A549 (cell line): ENCODE data around the gene PKN1. TPM values are rescaled to one million over a fixed set of nuclear protein-coding genes. Genes with fewer than 3 reads are reported as not detected.

Experiments used
- ATAC-seq, 2 experiments: fragments of 200-7000 bp in 1 of 2; fragments of >200 bp in 1 of 2; cut with Nextera tagmentation in 1 of 2; cut with Tn5 transposase in 1 of 2; 3 replicates each; pipeline versions ENCODE4 v1.8.0 to v1.9.1; 2018 to 2020; ENCODE audit warnings: mild to moderate bottlenecking in 1 of 2, moderate library complexity in 1 of 2
- CTCF ChIA-PET: fragments of 300-600 bp; sonication (Branson Sonifier 250); formaldehyde crosslinking; extraction: SDS; loops from one replicate; lab custom pipeline; 2021; ENCODE audit warnings: antibody characterized with exemption, inconsistent platforms; lab: Yijun Ruan, JAX
- POLR2A ChIA-PET: fragments of 350-600 bp; formaldehyde crosslinking; extraction: SDS; loops from one replicate; lab custom pipeline; 2021; ENCODE audit warnings: antibody characterized with exemption, inconsistent platforms; lab: Yijun Ruan, JAX
- DNase-seq, 2 experiments: peaks; one replicate each; pipeline versions ENCODE4 v3.0.0 to v3.0.0-alpha.2; 2011 to 2016; ENCODE audit warnings: low read depth in 1 of 2, low spot score in 1 of 2
- FAIRE-seq: peaks from 2 replicates; lab custom pipeline; 2011; peaks lifted over from hg19 to GRCh38; lab: Jason Lieb, UNC
- H3K27ac ChIP-seq, 2 experiments: fragments of >200 bp; sonication (Bioruptor Twin); formaldehyde crosslinking; 3 replicates each; pipeline ENCODE4 v1.5.1; 2016 to 2017
- H3K4me1 ChIP-seq: fragments of >200 bp; sonication (Bioruptor Twin); formaldehyde crosslinking; 3 replicates; pipeline ENCODE4 v1.6.1; 2016
- H3K4me2 ChIP-seq: fragments of >200 bp; sonication (Bioruptor Twin); formaldehyde crosslinking; 3 replicates; pipeline ENCODE4 v1.6.1; 2016
- H3K4me3 ChIP-seq: fragments of >200 bp; sonication (Bioruptor Twin); formaldehyde crosslinking; 3 replicates; pipeline ENCODE4 v1.5.1; 2016
- H3K9me3 ChIP-seq: fragments of >200 bp; sonication (Bioruptor Twin); formaldehyde crosslinking; 3 replicates; pipeline ENCODE4 v1.6.1; 2016
- ATOH8 ChIP-seq: fragments of 250-450 bp; sonication (Bioruptor Pico); IDR thresholded peaks from 2 replicates; pipeline ENCODE4 v1.5.0; 2020; ENCODE audit warnings: low read depth, mild to moderate bottlenecking, moderate library complexity
- CTCF ChIP-seq: fragments of >200 bp; sonication (Bioruptor Twin); formaldehyde crosslinking; IDR thresholded peaks from 3 replicates; pipeline ENCODE4 v1.5.1; 2016
- EP300 ChIP-seq, 2 experiments: fragments of >200 bp; sonication (Bioruptor Twin); formaldehyde crosslinking; IDR thresholded peaks; 2 replicates in 1 of 2; 3 replicates in 1 of 2; pipeline ENCODE4 v1.6.1; 2016 to 2017
- ESRRA ChIP-seq: fragments of 150-350 bp; IDR thresholded peaks from 2 replicates; pipeline ENCODE4 v1.6.1; 2014; ENCODE audit warnings: mild to moderate bottlenecking, low read length, borderline replicate concordance
- FOSL2 ChIP-seq, 2 experiments: fragments of 450-650 bp in 1 of 2; fragments of >200 bp in 1 of 2; sonication (Bioruptor Twin) in 1 of 2; formaldehyde crosslinking; IDR thresholded peaks; 2 replicates each; pipeline versions ENCODE4 v1.5.0 to v1.6.1; 2016 to 2020; ENCODE audit warnings: mild to moderate bottlenecking in 1 of 2, moderate library complexity in 1 of 2
- FOXS1 ChIP-seq: fragments of 250-450 bp; sonication (Bioruptor Pico); IDR thresholded peaks from 2 replicates; pipeline ENCODE4 v1.5.0; 2020; ENCODE audit warnings: mild to moderate bottlenecking, moderate library complexity
- HES2 ChIP-seq: fragments of >200 bp; sonication (Bioruptor Twin); formaldehyde crosslinking; IDR thresholded peaks from 2 replicates; pipeline ENCODE4 v1.6.1; 2016
- HEYL ChIP-seq: fragments of 250-450 bp; sonication (Bioruptor Pico); IDR thresholded peaks from 2 replicates; pipeline ENCODE4 v1.8.0; 2021; ENCODE audit warnings: mild to moderate bottlenecking, moderate library complexity
- HMGXB4 ChIP-seq: fragments of 250-450 bp; sonication (Bioruptor Pico); IDR thresholded peaks from 2 replicates; pipeline ENCODE4 v1.5.0; 2021; ENCODE audit warnings: mild to moderate bottlenecking, moderate library complexity, borderline replicate concordance
- HOXA7 ChIP-seq: fragments of 250-450 bp; sonication (Bioruptor Pico); IDR thresholded peaks from 2 replicates; pipeline ENCODE4 v1.5.0; 2020; ENCODE audit warnings: mild to moderate bottlenecking, moderate library complexity
- MAZ ChIP-seq: fragments of 150-350 bp; IDR thresholded peaks from 2 replicates; pipeline ENCODE4 v1.6.1; 2014; ENCODE audit warnings: antibody characterized with exemption, low read depth, low read length, borderline replicate concordance
- NR3C1 ChIP-seq: fragments of >200 bp; sonication (Bioruptor Twin); formaldehyde crosslinking; IDR thresholded peaks from 3 replicates; pipeline ENCODE4 v1.6.1; 2017
- POLR2A ChIP-seq: IDR thresholded peaks from 2 replicates; pipeline ENCODE4 v1.6.1; 2012; ENCODE audit warnings: mild to moderate bottlenecking, low read length
- ZFP36 ChIP-seq: fragments of 450-650 bp; IDR thresholded peaks from 2 replicates; pipeline ENCODE4 v1.6.1; 2014; ENCODE audit warnings: borderline replicate concordance; ENCODE audit not compliant: partially characterized antibody
- ZNF302 ChIP-seq: fragments of 250-450 bp; sonication (Bioruptor Pico); IDR thresholded peaks from 2 replicates; pipeline ENCODE4 v1.9.0; 2021; ENCODE audit warnings: inconsistent platforms, mild to moderate bottlenecking, moderate library complexity
- ZSCAN20 ChIP-seq: fragments of 250-450 bp; sonication (Bioruptor Pico); IDR thresholded peaks from 2 replicates; pipeline ENCODE4 v1.8.0; 2022; ENCODE audit warnings: mild to moderate bottlenecking, moderate library complexity
- WGBS: methylation state at CpG from one replicate; pipeline ENCODE4 v1.1.6; 2017; ENCODE audit errors: missing lambda C conversion rate; 5-methylcytosine and 5-hydroxymethylcytosine counted together
- polyA plus RNA-seq, 4 experiments: library from polyadenylated mRNA; depleted of rRNA in 3 of 4; stranded (reverse); fragments of >200 nt; fragmentation: RNase III in 1 of 4; extraction: RNeasy Plus Mini Kit Qiagen cat#74134 plus additional on column Dnase treatment in 1 of 4; gene quantifications; 2 replicates in 3 of 4; 3 replicates in 1 of 4; pipeline ENCODE4 v1.2.3, GENCODE V29; 2011 to 2017
- TF ChIP-seq, protein P1 (sequence below): IDR thresholded peaks from 2 replicates; pipeline ENCODE4 v1.6.1; 2012

Gene PKN1
- polyA plus RNA-seq, 2 of the 4 experiments (the other 2 are of a cell fraction) = 33.4 to 37.3 TPM

- CTCF ChIA-PET = interaction anchor here (1.5 to 2.3 kb wide), 2 partner anchors 8 to 32 kb away, joined by 4 to 8 read pairs; no protein-coding TSS in a partner anchor
- POLR2A ChIA-PET = interaction anchor here (0.7 kb wide), 1 partner anchor 17 kb away, joined by 6 read pairs; no protein-coding TSS in a partner anchor
- Histone ChIP-seq H3K4me3 (no peak overlapping the region), H3K4me1 (peaks cover 71% of the 10 kb centered on the region), H3K4me2 (no peak overlapping the region), H3K27ac (peak overlapping the region; percentile 2 to 100; a peak in 4 of 6 replicates), H3K9me3 (no peaks in the 10 kb centered on the region)
- 93% methylated on average over 14 of the region's 14 CpGs for WGBS
- no peak for DNase-seq
- FAIRE-seq = no peak
- TF ChIP-seq ZSCAN20 (CRISPR knock-in tag) = no peak
- TF ChIP-seq HOXA7 (CRISPR knock-in tag) = no peak
- no peak for TF ChIP-seq ZNF302 (CRISPR knock-in tag)
- no peak for TF ChIP-seq MAZ
- no peak for TF ChIP-seq EP300 (IDR thresholded peaks at IDR 0.05)
- no peak for TF ChIP-seq ESRRA
- no peak for TF ChIP-seq HMGXB4 (CRISPR knock-in tag)
- TF ChIP-seq ATOH8 (CRISPR knock-in tag) = no peak
- TF ChIP-seq FOSL2 (IDR thresholded peaks at IDR 0.05) = no peak
- no peak for TF ChIP-seq FOSL2 (CRISPR knock-in tag; IDR thresholded peaks at IDR 0.05)
- no peak for TF ChIP-seq FOXS1 (CRISPR knock-in tag)
- no peak for TF ChIP-seq NR3C1
- TF ChIP-seq HES2 = no peak
- no peak for TF ChIP-seq CTCF
- TF ChIP-seq, protein P1, sequence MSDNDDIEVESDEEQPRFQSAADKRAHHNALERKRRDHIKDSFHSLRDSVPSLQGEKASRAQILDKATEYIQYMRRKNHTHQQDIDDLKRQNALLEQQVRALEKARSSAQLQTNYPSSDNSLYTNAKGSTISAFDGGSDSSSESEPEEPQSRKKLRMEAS = no peak
- TF ChIP-seq ZFP36 = no peak
- no peak for ATAC-seq
Observed at GRCh38 chr19:14512406-14512961, 79.4 kb downstream of the PKN1 start.

GRCh38 chr19:14514215-14514863 lies 81.2 kb downstream of the PKN1 start:
- FAIRE-seq (no peak), DNase-seq (no peak), ATAC-seq (no peak)
- Histone ChIP-seq H3K9me3 (no peaks in the 10 kb centered on the region), H3K4me2 (peak overlapping the region; percentile 93), H3K4me1 (peaks cover 60% of the 10 kb centered on the region), H3K27ac (peak overlapping the region; percentile 99 to 100; a peak in 4 of 6 replicates), H3K4me3 (no peak overlapping the region)
- ChIA-PET CTCF (interaction anchor here (1.0 to 1.9 kb wide), 4 partner anchors 8 to 42 kb away, joined by 3 to 11 read pairs (median 4); no protein-coding TSS in a partner anchor), POLR2A (no interaction called here)
- WGBS = 77% methylated on average over 8 of the region's 8 CpGs
- TF ChIP-seq POLR2A = no peak
- TF ChIP-seq EP300 (IDR thresholded peaks at IDR 0.05) = no peak
- no peak for TF ChIP-seq ESRRA
- TF ChIP-seq HEYL = no peak
- TF ChIP-seq HOXA7 (CRISPR knock-in tag) = no peak
